Brain microvascular endothelial cell (primary cell): ENCODE data around the gene GOPC.

Source experiments
- DNase-seq: peaks from one replicate; pipeline ENCODE4 v3.0.0-alpha.2; 2020
- H3K27ac ChIP-seq: fragments of 250-450 bp; sonication (Bioruptor Pico); 2 replicates; pipeline ENCODE4 v1.5.1; 2020; ENCODE audit warnings: mild to moderate bottlenecking, moderate library complexity
- H3K27me3 ChIP-seq: fragments of 250-450 bp; sonication (Bioruptor Pico); replicated peaks from 2 replicates; pipeline ENCODE4 v1.5.1; 2020; ENCODE audit warnings: mild to moderate bottlenecking
- H3K36me3 ChIP-seq: fragments of 250-450 bp; sonication (Bioruptor Pico); replicated peaks from 2 replicates; pipeline ENCODE4 v1.5.1; 2020; ENCODE audit warnings: mild to moderate bottlenecking
- H3K4me3 ChIP-seq: 2 replicates; pipeline ENCODE4 v1.5.1; 2011; ENCODE audit warnings: low read depth, mild to moderate bottlenecking, control low read depth, low read length, moderate library complexity
- CTCF ChIP-seq: IDR thresholded peaks from 2 replicates; pipeline ENCODE4 v1.5.1; 2011; ENCODE audit warnings: low read depth, mild to moderate bottlenecking, moderate library complexity, low read length, control low read depth, inconsistent platforms; ENCODE audit errors: missing control alignments
- in situ Hi-C: cut with HindIII; loops from 2 replicates; pipeline ENCODE4 v1.10.0; 2017; ENCODE audit warnings: low sequenced_read_pairs, low pct_ligation_motif_present

The GOPC gene

GRCh38 chr6:117546674-117547073, 55.6 kb downstream of the GOPC start:
- Histone ChIP-seq H3K4me3 (no peak overlapping the region), H3K36me3 (peaks cover 10% of the 10 kb centered on the region), H3K27me3 (no peaks in the 10 kb centered on the region), H3K27ac (no peak overlapping the region)
- no peak for TF ChIP-seq CTCF
- no peak for DNase-seq
- in situ Hi-C loops = no loop called here

- Histone ChIP-seq H3K27ac (no peak overlapping the region), H3K36me3 (peaks cover 16% of the 10 kb centered on the region), H3K27me3 (no peaks in the 10 kb centered on the region), H3K4me3 (no peak overlapping the region)
- in situ Hi-C loops = no loop called here
- no peak for DNase-seq
- TF ChIP-seq CTCF = no peak
These were observed 57.1 kb downstream of the GOPC start for GRCh38 chr6:117545161-117545595.

- H3K27ac ChIP-seq = no peak overlapping the region
- no peaks in the 10 kb centered on the region for H3K27me3 ChIP-seq
- H3K36me3 ChIP-seq = peaks cover 18% of the 10 kb centered on the region
- TF ChIP-seq CTCF = no peak
- no peak for DNase-seq
- no peak overlapping the region for H3K4me3 ChIP-seq
- in situ Hi-C loops = no loop called here
These were observed 57.6 kb downstream of the GOPC start for GRCh38 chr6:117544716-117545115.

GRCh38 chr6:117542493-117542892, 59.8 kb downstream of the GOPC start:
- Histone ChIP-seq H3K27ac (no peak overlapping the region), H3K36me3 (peaks cover 15% of the 10 kb centered on the region), H3K27me3 (no peaks in the 10 kb centered on the region), H3K4me3 (no peak overlapping the region)
- in situ Hi-C loops = no loop called here
- no peak for DNase-seq
- TF ChIP-seq CTCF = no peak

- no peak for DNase-seq
- no peak overlapping the region for H3K27ac ChIP-seq
- in situ Hi-C loops = no loop called here
- H3K4me3 ChIP-seq = no peak overlapping the region
- no peaks in the 10 kb centered on the region for H3K27me3 ChIP-seq
- H3K36me3 ChIP-seq = peaks cover 17% of the 10 kb centered on the region
- no peak for TF ChIP-seq CTCF
These were observed 61.6 kb downstream of the GOPC start for GRCh38 chr6:117540670-117541069.

- in situ Hi-C loops = no loop called here
- DNase-seq = no peak
- no peak for TF ChIP-seq CTCF
- H3K4me3 ChIP-seq = no peak overlapping the region
- no peak overlapping the region for H3K27ac ChIP-seq
- H3K27me3 ChIP-seq = no peaks in the 10 kb centered on the region
- H3K36me3 ChIP-seq = peaks cover 13% of the 10 kb centered on the region
These were observed 63.7 kb downstream of the GOPC start for GRCh38 chr6:117538615-117539014.
